ENCODE results near the gene DDIT3. TPM values are rescaled to one million over a fixed set of nuclear protein-coding genes. Genes with fewer than 3 reads are reported as not detected.
"Not testable (repeated sequence)": the region's sequence is repeated elsewhere in the genome, so short reads cannot be mapped to it uniquely, and the experiment has no call there.

The DDIT3 gene
- total RNA-seq, 2 donors from 2014 or later: 19.8 to 20.5 TPM

GRCh38 chr12:57529831-57530230 lies 9.5 kb upstream of the DDIT3 start:
- DNase-seq (no peak), ATAC-seq (no peak)
- intact Hi-C loops (cut with DNase I, micrococcal nuclease): no loop called here

- ATAC-seq (no peak), DNase-seq (no peak)
- intact Hi-C loops (cut with DNase I, micrococcal nuclease): no loop called here
Measured at GRCh38 chr12:57528831-57529555, 8.7 kb upstream of the DDIT3 start.

- ATAC-seq (no peak), DNase-seq (no peak)
- intact Hi-C loops (cut with DNase I, micrococcal nuclease): no loop called here
Measured at GRCh38 chr12:57528176-57528575, 7.9 kb upstream of the DDIT3 start.

- intact Hi-C loops (cut with DNase I, micrococcal nuclease): no loop called here
- ATAC-seq: no peak
- no peak for DNase-seq
Measured at GRCh38 chr12:57527184-57527583, 6.9 kb upstream of the DDIT3 start.

GRCh38 chr12:57526477-57527126 lies 6.3 kb upstream of the DDIT3 start:
- intact Hi-C loops (cut with DNase I, micrococcal nuclease): no loop called here
- DNase-seq (no peak), ATAC-seq (no peak)

GRCh38 chr12:57525615-57526383 lies 5.5 kb upstream of the DDIT3 start:
- ATAC-seq: no peak
- intact Hi-C loops (cut with DNase I, micrococcal nuclease): no loop called here
- no peak for DNase-seq

GRCh38 chr12:57524814-57525614 lies 4.7 kb upstream of the DDIT3 start:
- DNase-seq (peak in 1 of 2 donors; percentile 28), ATAC-seq (no peak)
- intact Hi-C loops (cut with DNase I, micrococcal nuclease): no loop called here

GRCh38 chr12:57523706-57524614 lies 3.6 kb upstream of the DDIT3 start:
- intact Hi-C loops (cut with DNase I, micrococcal nuclease): no loop called here
- ATAC-seq (no peak), DNase-seq (no peak)

GRCh38 chr12:57522887-57523705 lies 2.8 kb upstream of the DDIT3 start:
- DNase-seq: peak; percentile 66 to 74
- intact Hi-C loops (cut with DNase I, micrococcal nuclease): no loop called here
- peak; percentile 1 for ATAC-seq

GRCh38 chr12:57522011-57522886 lies 1.9 kb upstream of the DDIT3 start, which contains the start of gene MBD6:
Gene MBD6 (plus strand): TSS chr12:57522824. CDS start chr12:57524304, 1,480 bp downstream.
- ATAC-seq: peak; percentile 48
- intact Hi-C loops (cut with DNase I, micrococcal nuclease): no loop called here

GRCh38 chr12:57521525-57522010 lies 1.3 kb upstream of the DDIT3 start:
- DNase-seq: peak; percentile 56 to 78
- no peak for ATAC-seq
- intact Hi-C loops (cut with DNase I, micrococcal nuclease): no loop called here

More at GRCh38 chr12:57522011-57522886, 1.9 kb upstream of the DDIT3 start, which contains the start of gene MBD6:
- DNase-seq: peak; percentile 95 to 96

- DNase-seq (no peak), ATAC-seq (no peak)
- intact Hi-C loops (cut with DNase I, micrococcal nuclease): no loop called here
Measured at GRCh38 chr12:57519796-57520052, 590 bp downstream of the DDIT3 start.

- intact Hi-C loops (cut with DNase I, micrococcal nuclease): no loop called here
- no peak for ATAC-seq
- DNase-seq: peak in 1 of 2 donors; percentile 28
Measured at GRCh38 chr12:57518920-57519795, 1.2 kb downstream of the DDIT3 start.

- intact Hi-C loops (cut with DNase I, micrococcal nuclease): no loop called here
- ATAC-seq (no peak), DNase-seq (no peak)
Measured at GRCh38 chr12:57518176-57518919, 2.0 kb downstream of the DDIT3 start.

GRCh38 chr12:57517718-57518117 lies 2.6 kb downstream of the DDIT3 start:
- intact Hi-C loops (cut with DNase I, micrococcal nuclease); DNase-seq; ATAC-seq: not testable (repeated sequence)

Measured in left colon (tissue), 2 donors.